ENCODE measurements around the gene CEACAM6. TPM values are rescaled to one million over a fixed set of nuclear protein-coding genes. Genes with fewer than 3 reads are reported as not detected.

The CEACAM6 gene
- total and polyA plus RNA-seq, 11 donors = 0.08 to 0.53 (median 0.12) TPM; not detected in 8

DNA sequence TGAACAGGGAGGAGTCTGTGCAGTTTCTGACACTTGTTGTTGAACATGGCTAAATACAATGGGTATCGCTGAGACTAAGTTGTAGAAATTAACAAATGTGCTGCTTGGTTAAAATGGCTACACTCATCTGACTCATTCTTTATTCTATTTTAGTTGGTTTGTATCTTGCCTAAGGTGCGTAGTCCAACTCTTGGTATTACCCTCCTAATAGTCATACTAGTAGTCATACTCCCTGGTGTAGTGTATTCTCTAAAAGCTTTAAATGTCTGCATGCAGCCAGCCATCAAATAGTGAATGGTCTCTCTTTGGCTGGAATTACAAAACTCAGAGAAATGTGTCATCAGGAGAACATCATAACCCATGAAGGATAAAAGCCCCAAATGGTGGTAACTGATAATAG, 16.1 kb downstream of the CEACAM6 start:
- Histone ChIP-seq H3K9me3 (no peaks in the 10 kb centered on the region), H3K4me1 (no peaks in the 10 kb centered on the region), H3K4me3 (no peak overlapping the region), H3K36me3 (no peaks in the 10 kb centered on the region), H3K27ac (no peak overlapping the region), H3K27me3 (peaks cover 0 to 20% (median 0%) of the 10 kb centered on the region in 9 donors)
- 85 to 93% (median 90%) methylated on average over 2 of the region's 2 CpGs for WGBS, 4 donors
- DNase-seq (no peak), ATAC-seq (no peak)
- TF ChIP-seq, protein P1, sequence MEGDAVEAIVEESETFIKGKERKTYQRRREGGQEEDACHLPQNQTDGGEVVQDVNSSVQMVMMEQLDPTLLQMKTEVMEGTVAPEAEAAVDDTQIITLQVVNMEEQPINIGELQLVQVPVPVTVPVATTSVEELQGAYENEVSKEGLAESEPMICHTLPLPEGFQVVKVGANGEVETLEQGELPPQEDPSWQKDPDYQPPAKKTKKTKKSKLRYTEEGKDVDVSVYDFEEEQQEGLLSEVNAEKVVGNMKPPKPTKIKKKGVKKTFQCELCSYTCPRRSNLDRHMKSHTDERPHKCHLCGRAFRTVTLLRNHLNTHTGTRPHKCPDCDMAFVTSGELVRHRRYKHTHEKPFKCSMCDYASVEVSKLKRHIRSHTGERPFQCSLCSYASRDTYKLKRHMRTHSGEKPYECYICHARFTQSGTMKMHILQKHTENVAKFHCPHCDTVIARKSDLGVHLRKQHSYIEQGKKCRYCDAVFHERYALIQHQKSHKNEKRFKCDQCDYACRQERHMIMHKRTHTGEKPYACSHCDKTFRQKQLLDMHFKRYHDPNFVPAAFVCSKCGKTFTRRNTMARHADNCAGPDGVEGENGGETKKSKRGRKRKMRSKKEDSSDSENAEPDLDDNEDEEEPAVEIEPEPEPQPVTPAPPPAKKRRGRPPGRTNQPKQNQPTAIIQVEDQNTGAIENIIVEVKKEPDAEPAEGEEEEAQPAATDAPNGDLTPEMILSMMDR (IDR thresholded peaks at IDR 0.05) = no peak
- intact Hi-C loops (cut with DNase I) = no loop called here

DNA sequence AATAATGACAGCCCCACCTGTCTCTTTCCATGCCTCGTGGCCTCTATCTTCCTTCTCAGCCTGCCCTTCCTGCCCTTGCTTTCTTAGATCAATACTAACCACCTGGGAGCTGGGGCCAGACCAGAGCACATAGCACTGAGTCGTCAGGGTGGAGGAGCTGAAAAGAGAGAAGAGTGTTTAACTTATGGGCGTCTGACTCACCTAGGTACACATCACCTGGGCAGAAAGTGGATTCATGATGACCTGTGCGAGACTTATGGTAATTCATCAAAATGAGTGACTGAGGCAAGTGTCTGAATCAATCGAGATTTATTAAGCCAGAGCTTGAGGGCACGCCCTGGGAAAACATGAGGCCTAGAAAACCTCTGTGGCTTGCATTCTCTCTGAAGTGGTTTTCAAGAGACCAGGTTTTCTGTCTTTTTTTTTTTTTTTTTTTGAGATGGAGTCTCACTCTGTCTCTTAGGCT, 19.2 kb downstream of the CEACAM6 start:
- H3K36me3 ChIP-seq = no peaks in the 10 kb centered on the region
- TF ChIP-seq, protein P1 (IDR thresholded peaks at IDR 0.05) = no peak
- no peak for TF ChIP-seq POLR2A (IDR thresholded peaks at IDR 0.05)
- H3K9me3 ChIP-seq = no peaks in the 10 kb centered on the region
- H3K27me3 ChIP-seq = peaks cover 0 to 27% (median 2%) of the 10 kb centered on the region in 9 donors
- no peak overlapping the region for H3K4me3 ChIP-seq
- 64 to 69% (median 67%) methylated on average over 6 of the region's 6 CpGs for WGBS, 4 donors
- no peaks in the 10 kb centered on the region for H3K4me1 ChIP-seq
- H3K27ac ChIP-seq = no peak overlapping the region
- intact Hi-C loops (cut with DNase I) = no loop called here
- no peak for DNase-seq
- no peak for ATAC-seq

DNA sequence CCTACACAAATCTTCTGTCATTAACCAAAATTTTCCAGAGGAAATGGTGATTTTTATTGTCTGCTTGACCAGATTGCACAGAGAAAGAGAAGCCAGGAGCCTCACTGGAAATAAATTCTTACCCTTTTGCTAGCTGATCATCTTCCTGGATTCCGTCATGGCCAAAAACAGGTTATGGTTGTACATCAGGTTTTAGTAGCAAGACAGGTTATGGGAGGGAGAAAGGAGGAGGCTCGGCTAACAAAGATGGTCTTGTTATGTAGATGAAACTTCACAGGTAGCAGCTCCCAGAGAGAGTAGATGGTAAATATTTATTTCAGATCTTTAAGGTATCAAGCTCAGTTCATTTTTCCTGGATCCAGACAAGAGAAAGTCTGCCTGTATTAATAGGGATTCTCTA, 21.4 kb downstream of the CEACAM6 start:
- DNase-seq (no peak), ATAC-seq (no peak)
- H3K27me3 ChIP-seq = peaks cover 0 to 36% (median 6%) of the 10 kb centered on the region in 9 donors
- no peaks in the 10 kb centered on the region for H3K4me1 ChIP-seq
- intact Hi-C loops (cut with DNase I) = no loop called here
- H3K27ac ChIP-seq = no peak overlapping the region
- H3K36me3 ChIP-seq = no peaks in the 10 kb centered on the region
- WGBS, 4 donors = 68 to 76% (median 70%) methylated on average over 2 of the region's 2 CpGs
- TF ChIP-seq, protein P1 (IDR thresholded peaks at IDR 0.05) = no peak
- TF ChIP-seq POLR2A (IDR thresholded peaks at IDR 0.05) = no peak
- H3K4me3 ChIP-seq = no peak overlapping the region
- H3K9me3 ChIP-seq = no peaks in the 10 kb centered on the region

DNA sequence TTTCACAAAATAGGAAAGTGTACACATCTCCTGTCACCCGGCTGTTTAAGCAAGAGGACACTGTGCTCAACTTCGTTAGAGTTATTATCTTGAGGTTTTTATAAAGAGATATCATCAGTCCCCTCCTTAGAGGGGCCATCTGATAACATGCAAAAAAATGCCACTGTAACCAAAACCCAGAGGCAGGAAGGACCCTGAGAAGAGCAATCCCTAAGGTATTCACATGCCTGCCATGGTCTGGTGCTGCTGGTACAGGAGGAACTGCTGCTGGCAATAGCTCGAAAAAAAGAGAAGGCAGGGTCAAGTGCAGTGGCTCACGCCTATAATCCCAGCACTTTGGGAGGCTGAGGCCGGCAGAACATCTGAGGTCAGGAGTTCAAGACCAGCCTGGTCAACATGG, 28.3 kb downstream of the CEACAM6 start:
- DNase-seq = no peak
- Histone ChIP-seq H3K27me3 (peaks cover 7 to 78% (median 27%) of the 10 kb centered on the region in 9 donors), H3K4me3 (no peak overlapping the region), H3K9me3 (no peaks in the 10 kb centered on the region), H3K4me1 (peaks cover 0 to 10% (median 0%) of the 10 kb centered on the region in 12 donors), H3K36me3 (no peaks in the 10 kb centered on the region), H3K27ac (no peak overlapping the region)
- TF ChIP-seq, protein P1 (IDR thresholded peaks at IDR 0.05) = no peak
- TF ChIP-seq POLR2A (IDR thresholded peaks at IDR 0.05) = no peak
- no peak for ATAC-seq
- intact Hi-C loops (cut with DNase I) = no loop called here
- 59 to 69% (median 61%) methylated on average over 5 of the region's 5 CpGs for WGBS, 4 donors

All from heart left ventricle (tissue), 16 donors.